ENCODE measurements around the gene SPATA2. TPM values are rescaled to one million over a fixed set of nuclear protein-coding genes. Genes with fewer than 3 reads are reported as not detected.
A peak's percentile ranks its signal among the peaks of the same experiment; 100 is the strongest.
"Not testable (repeated sequence)": the region's sequence is repeated elsewhere in the genome, so short reads cannot be mapped to it uniquely, and the experiment has no call there.

SPATA2 gene, protein sequence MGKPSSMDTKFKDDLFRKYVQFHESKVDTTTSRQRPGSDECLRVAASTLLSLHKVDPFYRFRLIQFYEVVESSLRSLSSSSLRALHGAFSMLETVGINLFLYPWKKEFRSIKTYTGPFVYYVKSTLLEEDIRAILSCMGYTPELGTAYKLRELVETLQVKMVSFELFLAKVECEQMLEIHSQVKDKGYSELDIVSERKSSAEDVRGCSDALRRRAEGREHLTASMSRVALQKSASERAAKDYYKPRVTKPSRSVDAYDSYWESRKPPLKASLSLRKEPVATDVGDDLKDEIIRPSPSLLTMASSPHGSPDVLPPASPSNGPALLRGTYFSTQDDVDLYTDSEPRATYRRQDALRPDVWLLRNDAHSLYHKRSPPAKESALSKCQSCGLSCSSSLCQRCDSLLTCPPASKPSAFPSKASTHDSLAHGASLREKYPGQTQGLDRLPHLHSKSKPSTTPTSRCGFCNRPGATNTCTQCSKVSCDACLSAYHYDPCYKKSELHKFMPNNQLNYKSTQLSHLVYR
- 10 to 100 TPM in 2 of 4 donors, 1 to 10 TPM in 2; 8.7 to 10.7 (median 9.9) TPM for polyA plus RNA-seq (ENCODE audit: insufficient read length in 4 of 4)

GRCh38 chr20:49915380-49916145 lies at the start of gene SPATA2:
Gene SPATA2, minus strand, starts transcription at chr20:49915529. Its CDS starts 7,039 bp downstream, at chr20:49908490.
- peak; percentile 85 to 91 (median 89) for DNase-seq (ENCODE audit: low read depth in 4 of 4, low spot score in 3 of 4)

DNA sequence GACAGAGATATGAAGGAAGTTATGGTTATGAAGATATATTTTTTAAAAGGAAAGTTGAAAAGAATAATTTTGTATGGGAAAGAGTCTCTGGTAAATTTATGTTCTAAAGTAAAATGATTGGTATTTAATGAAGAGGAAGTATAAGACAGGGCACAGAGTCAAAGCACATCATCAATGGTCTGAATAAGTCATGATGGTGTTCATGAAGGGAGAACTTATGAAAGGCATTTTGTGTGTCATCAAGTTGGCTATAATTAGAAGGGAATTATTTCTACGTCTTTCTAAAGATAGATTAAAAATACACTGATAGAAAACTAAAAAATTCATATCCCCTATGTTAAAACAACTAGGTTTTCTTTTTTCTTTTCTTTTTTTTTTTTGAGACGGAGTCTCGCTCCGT lies 46.1 kb upstream of the SPATA2 start:
- no peak for DNase-seq (ENCODE audit: low read depth in 4 of 4, low spot score in 3 of 4)

DNA sequence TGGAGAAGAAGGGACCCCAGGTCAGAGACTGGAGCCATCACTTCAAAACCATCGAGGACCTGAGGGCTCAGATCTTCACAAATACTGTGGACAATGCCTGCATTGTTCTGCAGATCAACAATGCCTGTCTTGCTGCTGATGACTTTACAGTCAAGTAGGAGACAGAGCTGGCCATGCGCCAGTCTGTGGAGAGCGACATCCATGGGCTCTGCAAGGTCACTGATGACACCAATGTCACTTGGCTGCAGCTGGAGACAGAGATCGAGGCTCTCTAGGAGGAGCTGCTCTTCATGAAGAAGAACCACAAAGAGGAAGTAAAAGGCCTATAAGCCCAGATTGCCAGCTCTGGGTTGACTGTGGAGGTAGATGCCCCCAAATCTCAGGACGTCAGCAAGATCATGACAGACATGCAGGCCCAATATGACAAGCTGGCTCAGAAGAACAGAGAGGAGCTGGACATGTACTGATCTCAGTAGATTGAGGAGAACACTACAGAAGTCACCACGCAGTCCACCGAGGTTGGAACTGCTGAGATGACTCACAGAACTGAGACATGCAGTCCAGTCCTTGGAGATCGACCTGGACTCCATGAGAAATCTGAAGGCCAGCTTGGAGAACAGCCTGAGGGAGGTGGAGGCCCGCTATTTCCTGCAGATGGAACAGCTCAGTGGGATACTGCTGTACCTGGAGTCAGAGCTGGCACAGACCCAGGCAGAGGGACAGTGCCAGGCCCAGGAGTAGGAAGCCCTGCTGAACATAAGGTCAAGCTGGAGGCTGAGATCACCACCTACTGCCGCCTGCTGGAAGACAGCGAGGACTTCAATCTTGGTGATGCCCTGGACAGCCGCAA lies 42.0 kb upstream of the SPATA2 start:
- not testable (repeated sequence) for DNase-seq (ENCODE audit: low read depth in 4 of 4, low spot score in 3 of 4)

GRCh38 chr20:49956689-49957088 lies 41.4 kb upstream of the SPATA2 start:
- no peak for DNase-seq (ENCODE audit: low read depth in 4 of 4, low spot score in 3 of 4)

DNA sequence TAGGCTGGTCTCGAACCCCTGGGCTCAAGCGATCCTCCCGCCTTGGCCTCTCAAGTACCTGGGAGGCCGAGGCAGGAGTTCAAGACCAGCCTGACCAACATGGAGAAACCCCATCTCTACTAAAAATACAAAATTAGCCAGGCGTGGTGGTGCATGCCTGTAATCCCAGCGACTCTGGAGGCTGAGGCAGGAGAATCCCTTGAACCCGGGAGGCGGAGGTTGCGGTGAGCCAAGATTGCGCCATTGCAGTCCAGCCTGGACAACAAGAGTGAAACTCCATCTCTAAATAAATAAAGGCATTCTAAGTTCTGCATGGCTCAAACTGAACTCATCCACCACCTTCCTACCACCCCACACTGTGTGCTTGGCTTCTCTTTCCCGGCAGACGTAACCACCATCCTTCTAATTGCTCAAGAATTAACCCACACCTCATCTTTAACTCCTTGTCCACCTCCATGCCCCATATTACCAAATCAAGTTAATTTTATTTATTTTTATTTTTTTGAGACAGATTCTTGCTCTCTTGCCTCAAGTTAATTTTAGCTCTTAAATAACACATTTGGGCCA lies 40.6 kb upstream of the SPATA2 start:
- DNase-seq (ENCODE audit: low read depth in 4 of 4, low spot score in 3 of 4): not testable (repeated sequence)

GRCh38 chr20:49955167-49955566 lies 39.8 kb upstream of the SPATA2 start:
- DNase-seq (ENCODE audit: low read depth in 4 of 4, low spot score in 3 of 4): no peak

- DNase-seq (ENCODE audit: low read depth in 4 of 4, low spot score in 3 of 4): no peak
These were observed 35.8 kb upstream of the SPATA2 start for GRCh38 chr20:49951151-49951550.

DNA sequence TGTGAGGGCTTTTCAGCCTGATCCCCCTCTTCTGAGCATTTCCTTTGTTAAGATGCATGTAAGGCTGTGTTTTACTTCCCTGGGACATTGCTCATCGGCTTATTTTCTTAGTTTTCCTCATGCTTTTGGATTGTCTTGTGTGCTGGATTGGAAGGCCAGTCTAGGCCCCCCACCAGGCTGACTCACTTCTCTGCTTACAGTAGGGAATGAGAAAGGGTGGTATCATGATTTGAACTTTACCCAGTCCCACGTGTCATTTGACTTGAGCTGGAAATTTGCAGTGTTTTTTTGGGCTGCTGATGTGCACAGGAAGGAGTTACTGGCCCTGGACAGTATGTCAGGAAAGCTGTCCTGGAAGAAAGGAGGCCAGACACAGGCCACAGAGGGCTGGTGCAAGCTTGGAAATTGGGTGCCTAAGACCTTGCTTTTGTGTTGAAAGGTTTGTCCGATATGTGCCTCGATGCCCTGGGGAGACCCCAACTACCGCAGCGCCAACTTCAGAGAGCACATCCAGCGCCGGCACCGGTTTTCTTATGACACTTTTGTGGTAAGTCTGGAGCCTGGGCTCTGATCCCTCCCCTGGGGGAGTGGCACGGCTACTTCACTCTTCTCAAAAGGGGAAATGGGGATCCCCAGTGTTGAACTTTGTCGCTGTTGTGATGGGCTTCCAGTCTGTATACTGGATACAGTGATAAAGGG lies 33.6 kb upstream of the SPATA2 start:
- DNase-seq (ENCODE audit: low read depth in 4 of 4, low spot score in 3 of 4): no peak

GRCh38 chr20:49948178-49948577 lies 32.8 kb upstream of the SPATA2 start:
- DNase-seq (ENCODE audit: low read depth in 4 of 4, low spot score in 3 of 4): no peak

GRCh38 chr20:49945701-49946477 lies 30.6 kb upstream of the SPATA2 start:
- no peak for DNase-seq (ENCODE audit: low read depth in 4 of 4, low spot score in 3 of 4)

- no peak for DNase-seq (ENCODE audit: low read depth in 4 of 4, low spot score in 3 of 4)
These were observed 30.0 kb upstream of the SPATA2 start for GRCh38 chr20:49945306-49945700.

DNA sequence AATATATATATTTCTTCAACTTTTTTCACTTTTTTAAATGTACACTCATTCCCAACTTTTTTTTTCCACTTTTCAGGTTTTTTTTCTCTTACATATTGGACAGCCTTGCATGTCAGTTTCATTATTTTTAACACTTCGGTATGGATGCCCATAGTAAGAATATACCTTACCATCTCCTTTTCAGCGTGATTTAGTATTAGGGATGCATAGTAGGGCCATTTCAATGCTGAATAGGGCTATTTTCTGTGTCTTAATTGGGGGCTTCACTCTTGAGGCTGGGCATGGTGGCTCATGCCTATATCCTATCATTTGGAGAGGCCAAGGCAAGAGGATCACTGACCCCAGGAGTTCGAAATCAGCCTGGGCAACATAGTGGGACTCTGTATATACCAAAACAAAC lies 27.6 kb upstream of the SPATA2 start:
- DNase-seq (ENCODE audit: low read depth in 4 of 4, low spot score in 3 of 4): no peak

DNA sequence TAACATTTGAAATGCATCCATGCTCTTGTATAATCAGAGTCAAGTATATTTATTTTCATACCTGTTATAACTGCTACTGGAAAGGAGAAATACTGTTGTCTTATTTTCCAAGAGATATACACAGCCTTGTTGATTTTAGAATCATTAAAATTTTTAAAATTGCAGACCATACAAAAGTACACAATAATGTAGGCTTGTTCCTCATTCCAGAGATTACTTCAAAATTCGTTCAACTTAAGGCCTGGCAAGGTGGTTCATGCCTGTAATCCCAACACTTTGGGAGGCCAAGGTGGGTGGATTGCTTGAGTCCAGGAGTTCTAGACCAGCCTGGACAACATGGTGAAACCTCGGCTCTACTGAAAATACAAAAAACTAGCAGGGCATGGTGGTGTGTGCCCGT lies 27.0 kb upstream of the SPATA2 start:
- no peak for DNase-seq (ENCODE audit: low read depth in 4 of 4, low spot score in 3 of 4)

- DNase-seq (ENCODE audit: low read depth in 4 of 4, low spot score in 3 of 4): no peak
These were observed 26.1 kb upstream of the SPATA2 start for GRCh38 chr20:49941456-49941855.

- DNase-seq (ENCODE audit: low read depth in 4 of 4, low spot score in 3 of 4): no peak
These were observed 23.1 kb upstream of the SPATA2 start for GRCh38 chr20:49938173-49939163.

DNA sequence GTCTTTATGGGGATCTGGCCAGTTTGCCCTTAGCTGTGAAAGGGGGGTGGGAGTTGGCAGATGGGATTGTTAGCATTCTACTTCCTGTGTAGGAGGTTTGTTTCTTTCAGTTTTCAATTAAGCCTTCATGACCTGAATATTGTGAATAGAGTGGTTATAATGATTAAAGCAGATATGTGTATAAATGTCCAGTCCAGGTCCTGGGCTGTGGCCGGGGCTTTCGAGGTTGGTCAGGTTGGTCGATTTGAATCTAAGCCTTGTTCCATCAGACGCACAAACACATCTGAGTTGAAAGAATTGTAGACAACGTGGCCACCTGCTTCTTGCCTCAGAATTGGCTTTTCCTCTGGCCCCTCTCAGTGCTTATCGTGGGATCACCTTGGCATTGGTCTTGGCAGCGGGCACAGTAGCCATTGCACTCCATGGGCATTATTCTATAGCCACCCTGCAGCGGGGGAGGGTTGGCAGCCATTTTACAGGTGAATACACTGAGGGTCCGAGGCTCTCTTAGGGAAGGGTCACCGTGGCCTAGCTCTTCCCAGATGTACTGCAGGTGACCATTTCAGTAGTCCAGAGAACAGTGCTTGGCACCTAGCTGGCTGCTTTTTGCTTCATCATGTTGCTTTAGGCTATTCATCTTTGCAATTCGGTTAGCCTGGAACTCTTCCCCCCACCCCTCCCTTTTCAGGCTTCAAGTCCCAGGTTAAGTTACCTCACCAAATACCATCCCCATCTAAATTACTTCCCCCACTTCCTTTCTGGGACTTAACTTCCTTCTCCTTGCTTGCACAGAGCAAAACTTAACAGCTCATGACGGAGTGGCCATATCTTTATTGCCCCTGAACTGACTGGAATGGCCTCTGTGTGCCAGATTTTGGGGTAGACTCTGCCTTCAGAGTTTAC lies 21.9 kb upstream of the SPATA2 start:
- no peak for DNase-seq (ENCODE audit: low read depth in 4 of 4, low spot score in 3 of 4)
